GM21367 (cell line): Measurements from ENCODE around the gene AKT2.

Source experiments
- ATAC-seq: cut with Tn5 transposase; IDR thresholded peaks from one replicate; pipeline ENCODE4 v1.9.1; 2021; ENCODE audit not compliant: unreplicated experiment

The AKT2 gene

GRCh38 chr19:40238775-40239174 is 46.4 kb downstream of the AKT2 start:
- ATAC-seq = no peak

GRCh38 chr19:40237791-40238190 is 47.4 kb downstream of the AKT2 start:
- ATAC-seq = no peak

DNA sequence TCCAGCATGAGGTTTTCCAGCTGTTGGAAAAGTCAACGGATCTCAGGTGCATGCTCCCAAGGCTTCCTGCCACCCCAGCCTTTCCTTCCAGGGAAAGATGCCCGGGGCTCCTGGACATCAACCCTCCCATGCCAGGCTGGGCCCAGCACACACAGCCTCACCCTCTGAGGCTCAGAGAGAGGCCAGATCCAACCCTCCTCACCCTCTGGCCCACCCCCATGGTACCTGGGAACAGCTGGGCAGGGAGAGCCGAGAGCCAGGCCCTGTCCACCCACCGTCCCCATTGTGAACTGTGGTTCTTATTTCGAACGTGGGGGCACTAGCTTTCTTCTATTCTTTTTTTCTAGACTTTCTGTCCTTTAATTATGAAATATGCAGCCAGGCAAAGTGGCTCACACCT is 48.8 kb downstream of the AKT2 start:
- no peak for ATAC-seq

DNA sequence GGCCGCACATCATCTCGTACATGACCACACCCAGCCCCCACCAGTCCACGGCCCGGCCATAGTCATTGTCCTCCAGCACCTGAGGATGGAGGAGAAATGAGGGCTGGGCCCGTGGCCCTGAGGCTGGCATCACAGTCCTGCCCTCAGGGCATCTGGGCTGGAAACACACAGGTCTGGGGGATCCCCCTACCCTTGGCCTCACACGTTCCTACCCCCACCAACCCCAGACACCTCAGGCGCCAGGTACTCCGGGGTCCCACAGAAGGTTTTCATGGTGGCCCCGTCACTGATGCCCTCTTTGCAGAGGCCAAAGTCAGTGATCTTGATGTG is 49.2 kb downstream of the AKT2 start:
- ATAC-seq = no peak

GRCh38 chr19:40235238-40236025 is 49.7 kb downstream of the AKT2 start:
- ATAC-seq = no peak

GRCh38 chr19:40234429-40235237 is 50.5 kb downstream of the AKT2 start:
- no peak for ATAC-seq

- ATAC-seq = no peak
Measured at GRCh38 chr19:40233811-40234389, 51.2 kb downstream of the AKT2 start.

- ATAC-seq = no peak
Measured at GRCh38 chr19:40232949-40233810, 52.0 kb downstream of the AKT2 start.

GRCh38 chr19:40232479-40232878 is 52.7 kb downstream of the AKT2 start:
- ATAC-seq = no peak

DNA sequence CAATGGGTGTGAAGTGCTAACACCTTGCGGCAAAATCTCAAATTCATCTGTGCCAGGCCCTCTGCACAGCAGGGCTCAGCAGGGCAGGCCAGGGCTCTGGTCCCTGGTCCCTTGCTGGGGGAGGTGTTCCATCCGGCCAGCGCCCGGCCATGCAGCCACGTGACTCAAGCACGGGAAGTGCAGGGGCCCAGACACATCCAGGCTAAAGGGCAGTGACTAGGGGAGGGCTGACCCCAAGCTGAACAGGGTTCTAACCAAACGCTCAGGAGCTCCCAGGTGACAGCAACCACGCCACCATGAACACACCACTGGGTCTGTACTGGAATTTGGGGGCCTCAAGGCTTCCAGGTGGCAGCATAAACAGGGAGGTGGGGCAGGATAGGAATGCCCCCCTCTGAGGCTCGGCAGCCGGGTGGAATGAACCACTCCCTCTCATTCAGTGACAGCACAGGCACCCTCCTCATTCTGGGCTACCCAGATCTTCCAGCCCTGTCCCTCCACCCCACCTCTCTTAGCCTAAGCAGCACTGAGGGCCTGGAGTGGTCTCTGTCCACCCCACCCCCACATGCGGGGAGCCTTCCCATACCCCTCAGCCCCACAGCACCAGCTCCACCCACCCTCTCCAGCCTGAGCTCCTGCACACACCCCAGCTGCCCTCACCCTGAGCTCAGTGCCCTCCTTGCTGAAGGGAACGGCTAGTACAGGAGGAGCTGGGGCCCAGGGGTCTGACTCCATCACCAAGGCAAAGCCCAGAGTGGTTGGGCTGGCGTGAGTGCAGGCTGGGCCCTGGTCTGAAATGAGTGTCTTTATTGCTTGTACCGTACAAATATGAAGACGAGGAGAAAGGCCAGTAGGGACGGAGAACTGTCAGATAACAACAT is 53.4 kb downstream of the AKT2 start:
- ATAC-seq = no peak

GRCh38 chr19:40231057-40231456 is 54.1 kb downstream of the AKT2 start:
- no peak for ATAC-seq

- ATAC-seq = no peak
Measured at GRCh38 chr19:40229926-40230417, 55.2 kb downstream of the AKT2 start.

GRCh38 chr19:40229484-40229883 is 55.7 kb downstream of the AKT2 start:
- ATAC-seq = no peak

- ATAC-seq = no peak
Measured at GRCh38 chr19:40228863-40229262, 56.3 kb downstream of the AKT2 start.

DNA sequence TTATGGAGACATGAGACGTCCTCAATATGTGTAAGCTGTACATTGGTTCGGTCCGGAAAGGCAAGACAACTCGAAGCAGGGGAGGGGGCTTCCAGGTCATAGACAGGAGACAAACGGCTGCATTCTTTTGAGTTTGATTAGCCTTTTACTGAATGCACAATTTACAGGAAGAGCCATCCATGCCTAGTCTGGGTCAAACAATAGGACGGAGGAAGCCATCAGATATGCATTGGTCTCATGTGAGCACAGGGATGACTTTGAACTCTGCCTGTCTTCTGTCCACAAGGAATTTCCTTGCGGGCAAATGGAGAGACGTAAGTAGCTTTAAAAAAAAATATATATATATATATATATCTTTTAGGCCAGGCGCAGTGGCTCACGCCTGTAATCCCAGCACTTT is 56.8 kb downstream of the AKT2 start:
- ATAC-seq = no peak

- no peak for ATAC-seq
Measured at GRCh38 chr19:40225440-40226305, 59.5 kb downstream of the AKT2 start.

DNA sequence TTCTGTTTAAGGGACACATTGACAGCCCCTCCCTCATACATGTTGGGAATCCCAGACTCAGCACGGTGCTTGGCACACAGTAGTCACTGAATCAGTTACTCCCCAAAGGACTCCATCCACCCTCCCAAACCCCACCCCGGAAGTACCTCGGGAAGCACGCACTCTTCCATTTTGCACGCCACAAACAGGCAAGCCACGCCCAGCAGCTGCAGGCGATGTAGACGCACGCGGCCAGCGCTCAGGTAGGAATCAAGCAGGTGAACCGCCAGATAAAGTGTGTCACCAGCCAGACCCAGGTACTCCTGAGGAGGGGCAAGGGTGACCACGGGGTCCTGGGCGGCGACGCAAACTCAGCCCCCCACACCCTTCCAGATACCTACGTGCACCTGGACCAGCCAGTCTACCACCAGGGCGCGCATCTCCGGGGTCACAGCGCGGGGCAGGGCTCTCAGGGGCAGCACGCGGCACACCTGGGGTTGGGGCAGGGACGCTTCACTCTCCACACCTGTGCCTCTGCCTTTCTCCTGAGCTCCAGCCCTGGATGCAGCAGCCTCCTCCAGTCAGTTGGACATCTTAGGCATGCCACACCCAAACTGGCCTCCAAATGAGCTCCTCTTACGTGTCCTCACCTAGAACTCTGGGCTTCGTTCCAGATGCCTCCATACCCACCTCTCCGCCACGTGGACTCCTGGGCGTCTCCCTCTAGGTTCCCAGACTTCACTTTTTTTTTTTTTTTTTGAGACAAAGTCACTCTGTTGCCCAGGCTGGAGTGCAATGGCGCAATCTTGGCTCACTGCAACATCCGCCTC is 60.6 kb downstream of the AKT2 start:
- ATAC-seq = no peak

DNA sequence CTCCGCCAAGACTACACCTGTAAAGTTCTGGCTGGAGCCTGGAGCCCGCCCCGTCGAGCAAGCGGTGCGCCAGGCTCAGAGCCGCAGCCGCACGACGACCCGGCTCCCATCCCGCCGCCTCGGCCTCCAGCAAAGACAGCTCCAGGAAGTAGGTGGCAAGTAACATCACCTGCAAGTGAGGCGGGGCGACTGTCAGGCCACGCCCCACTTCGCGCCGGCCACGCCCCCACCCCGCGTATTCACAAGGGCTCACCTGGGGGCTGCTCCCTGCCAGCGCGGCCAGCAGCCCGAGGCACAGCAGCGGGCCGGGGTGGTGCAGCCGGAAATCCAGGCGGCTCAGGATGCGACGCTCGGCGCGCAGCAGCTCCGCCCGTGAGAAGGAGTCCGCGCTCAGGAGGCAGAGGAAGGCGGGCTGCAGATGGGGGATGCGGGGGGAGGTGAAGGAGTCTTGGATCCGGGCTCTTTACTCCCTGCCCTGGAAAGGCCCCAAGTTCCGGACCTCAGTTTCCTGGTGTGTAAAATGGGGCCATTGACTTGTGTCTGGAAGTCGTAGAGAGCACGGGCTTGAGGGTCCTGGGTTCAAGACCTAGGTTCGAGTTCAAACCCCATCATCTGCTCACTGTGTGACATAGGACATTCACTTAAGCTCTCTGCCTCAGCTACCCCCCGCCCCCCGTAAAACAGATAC is 61.9 kb downstream of the AKT2 start:
- ATAC-seq = no peak
